B cell (primary cell): ENCODE measurements around the gene SLITRK1. TPM values are rescaled to one million over a fixed set of nuclear protein-coding genes. Genes with fewer than 3 reads are reported as not detected.

Experiments used
- ATAC-seq: fragments of 200-7000 bp; cut with Tn5 transposase; one replicate; pipeline ENCODE4 v1.10.0; 2021; ENCODE audit warnings: low read depth, mild to moderate bottlenecking, moderate number of reproducible peaks, moderate library complexity
- CTCF ChIA-PET: fragments of 350-600 bp; sonication (Branson Sonifier 250); formaldehyde crosslinking; loops from one replicate; lab custom pipeline; 2021; ENCODE audit warnings: antibody characterized with exemption, inconsistent platforms; lab: Charles Lee
- POLR2A ChIA-PET: fragments of 350-600 bp; sonication (Branson Sonifier 250); formaldehyde crosslinking; loops from one replicate; lab custom pipeline; 2021; ENCODE audit warnings: antibody characterized with exemption; lab: Charles Lee
- DNase-seq: peaks from one replicate; pipeline ENCODE4 v3.0.0; 2013
- H2AFZ ChIP-seq: 2 replicates; pipeline ENCODE4 v1.6.1; 2012; ENCODE audit warnings: mild to moderate bottlenecking, low read depth, low read length; ENCODE audit not compliant: insufficient read depth, poor library complexity, severe bottlenecking
- H3K27ac ChIP-seq, 2 donors: 1 replicate in 1 of 2; 2 replicates in 1 of 2; pipeline ENCODE4 v1.5.1; 2012 to 2013; ENCODE audit warnings: low read length in 2 of 2, mild to moderate bottlenecking in 2 of 2, moderate library complexity in 1 of 2
- H3K27me3 ChIP-seq, 4 experiments: fragments of 200-600 bp in 1 of 4; sonication (generic) in 1 of 4; replicated peaks in 1 of 4; 1 replicate in 2 of 4; 2 replicates in 2 of 4; pipeline versions ENCODE4 v1.6.1 to v1.7.0; 2013 to 2016; ENCODE audit warnings: low read length in 3 of 4, mild to moderate bottlenecking in 2 of 4, mixed read lengths in 1 of 4, moderate library complexity in 1 of 4; ENCODE audit not compliant: insufficient read depth in 4 of 4, control insufficient read depth in 3 of 4; ENCODE audit errors: control extremely low read depth in 1 of 4
- H3K36me3 ChIP-seq, 2 experiments: replicated peaks in 1 of 2; 1 replicate in 1 of 2; 2 replicates in 1 of 2; pipeline versions ENCODE4 v1.6.1 to v1.7.1; 2013; ENCODE audit warnings: low read length in 1 of 2; ENCODE audit not compliant: insufficient read depth in 2 of 2, control insufficient read depth in 1 of 2; ENCODE audit errors: control extremely low read depth in 1 of 2, extremely low read depth in 1 of 2
- H3K4me1 ChIP-seq, 2 donors: fragments of 200-600 bp in 1 of 2; sonication (generic) in 1 of 2; 1 replicate in 1 of 2; 2 replicates in 1 of 2; pipeline versions ENCODE4 v1.5.1 to v1.6.1; 2013 to 2017; ENCODE audit warnings: low read length in 2 of 2; ENCODE audit not compliant: control insufficient read depth in 2 of 2, insufficient read depth in 2 of 2
- H3K4me2 ChIP-seq: replicated peaks from 2 replicates; pipeline ENCODE3; 2012; ENCODE audit warnings: mild to moderate bottlenecking, low read depth, low read length; ENCODE audit not compliant: poor library complexity, severe bottlenecking
- H3K4me3 ChIP-seq, 5 experiments: fragments of 200-600 bp in 1 of 5; sonication (generic) in 1 of 5; 1 replicate in 3 of 5; 2 replicates in 2 of 5; pipeline versions ENCODE4 v1.5.1 to v1.7.0; 2011 to 2016; ENCODE audit warnings: low read length in 4 of 5, mild to moderate bottlenecking in 4 of 5, low read depth in 2 of 5, control low read depth in 1 of 5, moderate library complexity in 1 of 5; ENCODE audit not compliant: insufficient read depth in 1 of 5; ENCODE audit errors: control extremely low read depth in 1 of 5, extremely low read depth in 1 of 5
- H3K79me2 ChIP-seq: fragments of 200-600 bp; sonication (generic); one replicate; pipeline ENCODE4 v1.6.0; 2016; ENCODE audit warnings: low read length; ENCODE audit not compliant: control insufficient read depth, insufficient read depth
- H3K9ac ChIP-seq: fragments of 200-600 bp; sonication (generic); 2 replicates; pipeline ENCODE4 v1.6.1; 2017; ENCODE audit warnings: mild to moderate bottlenecking, low read length, moderate library complexity
- H3K9me3 ChIP-seq, 3 donors: one replicate each; pipeline versions ENCODE4 v1.6.1 to v1.7.1; 2013; ENCODE audit warnings: low read length in 2 of 3; ENCODE audit not compliant: control insufficient read depth in 2 of 3, insufficient read depth in 1 of 3; ENCODE audit errors: control extremely low read depth in 1 of 3
- H4K20me1 ChIP-seq: 2 replicates; pipeline ENCODE4 v1.6.0; 2012; ENCODE audit warnings: mild to moderate bottlenecking, low read length; ENCODE audit not compliant: insufficient read depth, control insufficient read depth, poor library complexity, severe bottlenecking
- H3K27ac Mint-ChIP-seq: one replicate; pipeline ENCODE4 v1.8.0; 2021; ENCODE audit warnings: mixed read lengths
- H3K27me3 Mint-ChIP-seq: one replicate; pipeline ENCODE4 v1.8.0; 2021; ENCODE audit warnings: mixed read lengths
- H3K4me1 Mint-ChIP-seq: one replicate; pipeline ENCODE4 v1.8.0; 2021; ENCODE audit warnings: mixed read lengths
- H3K4me3 Mint-ChIP-seq: one replicate; pipeline ENCODE4 v1.8.0; 2021; ENCODE audit warnings: mixed read lengths
- H3K9me3 Mint-ChIP-seq: one replicate; pipeline ENCODE4 v1.8.0; 2022; ENCODE audit warnings: mixed read lengths; ENCODE audit not compliant: insufficient read depth
- EZH2 ChIP-seq: IDR thresholded peaks from 2 replicates; pipeline ENCODE4 v1.6.1; 2012; ENCODE audit warnings: borderline replicate concordance, low read depth, mild to moderate bottlenecking, moderate library complexity, low read length; ENCODE audit not compliant: insufficient read depth, poor library complexity, severe bottlenecking
- WGBS: methylation state at CpG from one replicate; pipeline ENCODE4 v1.1.5; 2013; ENCODE audit warnings: missing lambda C conversion rate; ENCODE audit not compliant: insufficient coverage; 5-methylcytosine and 5-hydroxymethylcytosine counted together
- intact Hi-C: fragments of 100-400 bp; cut with micrococcal nuclease; formaldehyde crosslinking; loops from one replicate; pipeline ENCODE4 v1.10.0; 2022
- polyA plus RNA-seq: library from polyadenylated mRNA; depleted of rRNA; stranded (reverse); fragments of >200 nt; gene quantifications from 2 replicates; pipeline ENCODE4 v1.2.3, GENCODE V29; 2012
- total RNA-seq, 2 donors: library from RNA; stranded (reverse); fragments of 120-200 nt in 1 of 2; gene quantifications; 1 replicate in 1 of 2; 2 replicates in 1 of 2; pipeline versions ENCODE4 v1.2.3 to v1.2.4, GENCODE V29; 2013 to 2022
- TF ChIP-seq, protein P1 (sequence below): fragments of 200-600 bp; IDR thresholded peaks from one replicate; pipeline ENCODE4 v1.8.0; 2022; ENCODE audit warnings: antibody characterized with exemption, mild to moderate bottlenecking

The SLITRK1 gene
- total and polyA plus RNA-seq, 2 donors (not counting 1 experiment from before 2014, with no cell fraction given): not detected

DNA sequence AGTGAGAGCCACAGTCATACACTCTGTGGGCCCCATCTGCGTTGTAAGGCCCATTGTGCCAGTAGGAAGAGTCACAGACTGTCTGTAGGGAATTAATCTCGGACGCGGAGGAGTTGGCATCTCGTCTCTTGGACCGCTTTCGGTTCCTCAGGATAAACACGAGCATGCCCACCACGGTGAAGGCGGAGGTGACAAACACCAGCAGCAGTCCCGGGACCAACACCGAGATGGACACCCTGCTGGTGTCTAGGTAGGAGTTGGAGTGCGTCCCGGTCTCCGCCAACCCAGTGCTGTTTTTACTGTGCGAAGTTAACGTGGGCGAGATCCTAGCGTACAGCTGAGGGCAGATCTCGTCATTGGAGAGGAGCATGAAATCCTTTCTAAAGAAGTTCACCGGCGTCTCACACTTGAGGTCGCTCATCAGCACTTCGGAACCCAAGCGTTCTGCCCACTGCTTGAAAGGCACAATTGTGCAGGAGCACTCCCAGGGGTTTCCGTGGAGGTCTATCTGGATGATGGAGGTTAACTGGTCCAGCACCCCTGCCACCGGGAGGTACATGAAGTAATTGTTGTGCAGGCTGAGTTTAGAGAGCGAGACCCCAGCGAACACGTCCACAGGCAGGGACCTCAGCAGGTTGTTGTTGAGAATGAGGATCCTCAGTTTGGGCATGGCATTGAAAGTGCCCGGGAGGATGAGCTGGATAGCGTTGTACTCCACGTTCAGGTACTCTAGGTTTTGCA is 2.7 kb downstream of the SLITRK1 start:
- Mint-ChIP-seq H3K27me3 (peaks cover 20% of the 10 kb centered on the region), H3K27ac (no peak overlapping the region), H3K9me3 (no peaks in the 10 kb centered on the region), H3K4me3 (no peak overlapping the region), H3K4me1 (no peaks in the 10 kb centered on the region)
- Histone ChIP-seq H3K9me3 (peaks cover 0 to 31% (median 2%) of the 10 kb centered on the region in 3 donors), H3K27ac (no peak overlapping the region), H3K27me3 (peaks cover 0 to 37% (median 8%) of the 10 kb centered on the region in 4 experiments), H3K4me2 (no peak overlapping the region), H3K4me1 (no peaks in the 10 kb centered on the region), H3K9ac (no peak overlapping the region), H2AFZ (no peak overlapping the region), H4K20me1 (no peaks in the 10 kb centered on the region), H3K4me3 (no peak overlapping the region), H3K36me3 (no peaks in the 10 kb centered on the region), H3K79me2 (no peaks in the 10 kb centered on the region)
- intact Hi-C loops: no loop called here
- ChIA-PET CTCF (no interaction called here), POLR2A (no interaction called here)
- DNase-seq (no peak), ATAC-seq (no peak)
- 13% methylated on average over 32 of the region's 33 CpGs for WGBS
- TF ChIP-seq, protein P1, sequence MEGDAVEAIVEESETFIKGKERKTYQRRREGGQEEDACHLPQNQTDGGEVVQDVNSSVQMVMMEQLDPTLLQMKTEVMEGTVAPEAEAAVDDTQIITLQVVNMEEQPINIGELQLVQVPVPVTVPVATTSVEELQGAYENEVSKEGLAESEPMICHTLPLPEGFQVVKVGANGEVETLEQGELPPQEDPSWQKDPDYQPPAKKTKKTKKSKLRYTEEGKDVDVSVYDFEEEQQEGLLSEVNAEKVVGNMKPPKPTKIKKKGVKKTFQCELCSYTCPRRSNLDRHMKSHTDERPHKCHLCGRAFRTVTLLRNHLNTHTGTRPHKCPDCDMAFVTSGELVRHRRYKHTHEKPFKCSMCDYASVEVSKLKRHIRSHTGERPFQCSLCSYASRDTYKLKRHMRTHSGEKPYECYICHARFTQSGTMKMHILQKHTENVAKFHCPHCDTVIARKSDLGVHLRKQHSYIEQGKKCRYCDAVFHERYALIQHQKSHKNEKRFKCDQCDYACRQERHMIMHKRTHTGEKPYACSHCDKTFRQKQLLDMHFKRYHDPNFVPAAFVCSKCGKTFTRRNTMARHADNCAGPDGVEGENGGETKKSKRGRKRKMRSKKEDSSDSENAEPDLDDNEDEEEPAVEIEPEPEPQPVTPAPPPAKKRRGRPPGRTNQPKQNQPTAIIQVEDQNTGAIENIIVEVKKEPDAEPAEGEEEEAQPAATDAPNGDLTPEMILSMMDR: no peak
- TF ChIP-seq EZH2: no peak

DNA sequence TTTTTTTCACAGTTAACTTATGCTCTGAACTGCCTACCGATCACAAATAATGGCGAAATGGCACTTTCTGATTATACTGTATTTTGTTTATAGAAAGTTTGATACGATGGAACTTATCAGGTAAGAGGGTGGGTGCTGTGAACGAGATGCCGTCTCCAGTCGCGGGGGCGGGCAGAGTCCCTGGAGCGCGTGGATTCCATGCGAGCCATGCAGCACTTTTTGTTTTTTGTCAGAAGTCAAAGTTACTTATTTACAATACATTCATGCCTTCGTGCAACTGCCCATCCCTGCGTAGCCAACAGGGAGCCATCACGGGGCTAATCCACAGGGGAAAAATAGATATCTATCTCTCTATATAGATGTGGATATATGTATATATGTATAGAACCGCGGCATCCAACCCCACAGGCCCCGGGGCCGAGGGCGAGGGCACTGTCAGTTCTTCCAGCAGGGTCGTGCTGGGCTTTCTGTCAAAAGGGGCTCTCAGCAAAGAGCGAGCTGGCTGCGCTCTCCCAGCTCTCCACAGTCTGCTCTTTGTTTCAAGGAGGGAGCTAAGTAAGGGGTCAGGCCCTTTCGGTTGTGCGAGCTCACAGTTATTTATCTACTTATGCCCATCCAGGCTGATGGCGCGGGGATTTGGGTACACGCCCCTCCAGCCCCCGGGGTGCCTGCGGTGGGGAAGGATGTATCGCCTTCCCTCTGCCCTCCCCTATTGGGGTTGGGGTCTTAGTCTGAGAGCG is 3.4 kb downstream of the SLITRK1 start:
- no peak overlapping the region for H3K4me2 ChIP-seq
- ChIA-PET CTCF (no interaction called here), POLR2A (no interaction called here)
- intact Hi-C loops: no loop called here
- H3K36me3 ChIP-seq: no peaks in the 10 kb centered on the region
- H3K4me1 ChIP-seq: no peaks in the 10 kb centered on the region
- H2AFZ ChIP-seq: no peak overlapping the region
- no peak overlapping the region for H3K27ac Mint-ChIP-seq
- no peak overlapping the region for H3K4me3 ChIP-seq
- H3K4me3 Mint-ChIP-seq: no peak overlapping the region
- peaks cover 0 to 37% (median 8%) of the 10 kb centered on the region in 4 experiments for H3K27me3 ChIP-seq
- WGBS: 12% methylated on average over 12 of the region's 31 CpGs
- no peak overlapping the region for H3K9ac ChIP-seq
- ATAC-seq (no peak), DNase-seq (no peak)
- no peak overlapping the region for H3K27ac ChIP-seq
- H4K20me1 ChIP-seq: no peaks in the 10 kb centered on the region
- no peaks in the 10 kb centered on the region for H3K4me1 Mint-ChIP-seq
- peaks cover 0 to 31% (median 2%) of the 10 kb centered on the region in 3 donors for H3K9me3 ChIP-seq
- H3K9me3 Mint-ChIP-seq: no peaks in the 10 kb centered on the region
- no peaks in the 10 kb centered on the region for H3K79me2 ChIP-seq
- TF ChIP-seq EZH2: no peak
- TF ChIP-seq, protein P1: no peak
- peaks cover 20% of the 10 kb centered on the region for H3K27me3 Mint-ChIP-seq
